KOPT-K1 (cell line): ENCODE measurements around the gene ZWINT.

Experiments used
- H3K27ac ChIP-seq: fragments of 200-600 bp; sonication (generic); 2 replicates; pipeline ENCODE4 v1.5.1; 2016; ENCODE audit warnings: antibody characterized with exemption, mild to moderate bottlenecking, low read depth, low read length; ENCODE audit not compliant: poor library complexity, severe bottlenecking
- H3K36me3 ChIP-seq: fragments of 200-600 bp; sonication (generic); 2 replicates; pipeline ENCODE4 v1.5.1; 2017; ENCODE audit warnings: antibody characterized with exemption, mild to moderate bottlenecking, low read length, moderate library complexity; ENCODE audit not compliant: insufficient read depth
- H3K9me3 ChIP-seq: fragments of 200-600 bp; sonication (generic); 2 replicates; pipeline ENCODE4 v1.5.1; 2017; ENCODE audit warnings: antibody characterized with exemption, low read length, mild to moderate bottlenecking; ENCODE audit not compliant: insufficient read depth, poor library complexity, severe bottlenecking

Gene ZWINT

DNA sequence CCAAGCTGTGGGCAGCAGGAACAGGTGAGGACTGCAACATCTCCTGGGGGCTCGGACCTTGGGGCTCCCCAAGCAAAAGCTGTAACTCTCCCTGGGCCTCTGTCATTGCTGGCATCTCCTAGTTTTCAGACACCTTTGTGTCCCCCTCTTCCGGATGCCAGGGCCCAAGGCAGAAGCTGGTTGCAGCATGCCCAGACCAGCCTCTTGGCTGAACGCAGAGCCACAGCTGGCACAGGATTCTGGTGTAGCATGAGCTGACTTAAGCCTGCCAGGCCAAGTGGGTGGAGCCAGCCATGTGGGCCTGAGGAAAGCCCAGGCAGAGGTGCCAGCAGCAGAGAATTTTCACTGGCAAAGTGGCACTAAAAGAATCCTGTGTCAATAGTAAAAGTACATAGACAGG, 43.5 kb downstream of the ZWINT start:
- Histone ChIP-seq H3K9me3 (no peaks in the 10 kb centered on the region), H3K27ac (no peak overlapping the region), H3K36me3 (no peaks in the 10 kb centered on the region)

DNA sequence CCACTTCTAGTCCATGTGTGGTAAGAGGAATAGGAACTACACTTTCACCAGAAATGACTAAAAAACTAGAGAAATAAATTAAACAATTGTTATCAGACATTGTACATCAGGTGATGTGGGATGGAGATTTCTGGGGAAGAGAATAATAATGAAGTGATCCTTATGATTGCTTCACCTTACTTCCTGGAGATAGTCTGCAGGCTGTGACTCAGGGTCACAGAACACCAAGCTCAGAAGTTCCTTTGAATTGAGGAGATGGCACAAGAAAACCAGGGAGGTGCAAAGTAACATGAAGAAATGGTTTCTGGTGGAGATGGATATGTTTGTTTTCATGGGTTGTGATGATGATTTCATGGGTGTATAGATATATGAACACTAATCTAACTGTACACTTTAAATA, 44.5 kb downstream of the ZWINT start:
- no peaks in the 10 kb centered on the region for H3K36me3 ChIP-seq
- H3K27ac ChIP-seq: no peak overlapping the region
- no peaks in the 10 kb centered on the region for H3K9me3 ChIP-seq
